Heart right ventricle (tissue), 16 donors: ENCODE data around the gene COL26A1. TPM values are rescaled to one million over a fixed set of nuclear protein-coding genes. Genes with fewer than 3 reads are reported as not detected.

Experiments
- ATAC-seq, 8 donors: fragments of 200-7000 bp; cut with Tn5 transposase; one replicate each; pipeline ENCODE4 v1.9.1; 2020; ENCODE audit warnings: mild to moderate bottlenecking in 8 of 8, moderate library complexity in 8 of 8, moderate number of reproducible peaks in 1 of 8
- DNase-seq, 2 donors: peaks; one replicate each; pipeline ENCODE4 v3.0.0-alpha.2; 2020
- H3K27ac ChIP-seq, 10 donors: fragments of 200-600 bp; sonication (generic) in 2 of 10; one replicate each; pipeline versions ENCODE4 v1.5.0 to v1.8.0; 2020 to 2022; ENCODE audit warnings: mild to moderate bottlenecking in 3 of 10
- H3K27me3 ChIP-seq, 7 donors: fragments of 200-600 bp; one replicate each; pipeline ENCODE4 v1.8.0; 2021 to 2022; ENCODE audit warnings: mild to moderate bottlenecking in 2 of 7
- H3K36me3 ChIP-seq, 9 donors: fragments of 200-600 bp; sonication (generic) in 1 of 9; one replicate each; pipeline versions ENCODE4 v1.5.0 to v1.8.0; 2020 to 2022; ENCODE audit warnings: mild to moderate bottlenecking in 2 of 9
- H3K4me1 ChIP-seq, 9 donors: fragments of 200-600 bp; sonication (generic) in 1 of 9; one replicate each; pipeline versions ENCODE4 v1.5.0 to v1.8.0; 2020 to 2022; ENCODE audit warnings: mild to moderate bottlenecking in 4 of 9
- H3K4me3 ChIP-seq, 10 donors: fragments of 200-600 bp; sonication (generic) in 2 of 10; one replicate each; pipeline versions ENCODE4 v1.5.0 to v1.8.0; 2020 to 2022; ENCODE audit warnings: mild to moderate bottlenecking in 7 of 10, moderate library complexity in 2 of 10
- H3K9me3 ChIP-seq, 11 donors: fragments of 200-600 bp in 10 of 11; sonication (generic) in 2 of 11; one replicate each; pipeline versions ENCODE4 v1.5.0 to v1.8.0; 2013 to 2022; ENCODE audit warnings: mild to moderate bottlenecking in 2 of 11, control low read depth in 1 of 11, moderate library complexity in 1 of 11
- WGBS, 2 donors: extraction: QIAGEN DNeasy Blood & Tissue Kit; methylation state at CpG; one replicate each; pipeline ENCODE4 v1.1.7; 2013; ENCODE audit warnings: inconsistent platforms in 1 of 2; 5-methylcytosine and 5-hydroxymethylcytosine counted together
- intact Hi-C, 10 donors: fragments of 100-400 bp; cut with DNase I; formaldehyde crosslinking; loops; one replicate each; pipeline versions ENCODE4 v1.11.1 to v1.14.2; 2022
- polyA plus RNA-seq, 2 donors: library from polyadenylated mRNA; stranded (reverse); fragments of 200-250 nt; gene quantifications; one replicate each; pipeline ENCODE4 v1.2.3, GENCODE V29; 2013
- total RNA-seq, 10 donors: library from RNA; stranded (reverse); fragmentation: NEBNext Ultra II Directional in 3 of 10; extraction: Animal tissue kit (Norgen Biotek cat#: 25700) in 3 of 10; gene quantifications; one replicate each; pipeline versions ENCODE4 v1.2.1 to v1.2.4, GENCODE V29; 2021 to 2023
- TF ChIP-seq, protein P1 (sequence below), 9 donors: fragments of 200-600 bp; sonication (generic) in 2 of 9; IDR thresholded peaks; one replicate each; pipeline versions ENCODE4 v1.5.0 to v1.8.0; 2021 to 2022; ENCODE audit warnings: antibody characterized with exemption in 9 of 9, mild to moderate bottlenecking in 5 of 9, moderate library complexity in 1 of 9
- donor health status: Arrhythmogenic right ventricular cardiomyopathy.
- donor health status: ischemic (EF 13 %, LVEDD 7.1; RV severe dilation, severe dysfunction).
- donor health status: healthy with polysubstance abuse.
- donor health status: DM: no; HTN: yes; CAD: no.
- donor health status: DM: no; HTN: no; CAD: no.
- donor health status: ischemic (EF 25% LVEDD 6.9; RV normal size, moderate dysfunction).
- donor health status: ischemic (EF 25% LVEDD 5.7; RV mildly dilated, moderate dysfunction).
- donor health status: healthy.
- donor health status: DM: yes; HTN: yes; CAD: no.
- donor health status: Ischemic cardiomyopathy.
- donor health status: ischemic (EF 35%, LVEDD 5.7; RV mildly dilated, moderate dysfunction).
- donor health status: nonischemic (EF 11% LVEDD 7.7; RV severe dilation, severe dysfunction).
- donor health status: DM: yes; HTN: yes; CAD: no.
- donor health status: PGD.
- donor health status: ischemic (EF 29% LVEDD 5.4; RV normal size, mild dysfunction).
- donor health status: nonischemic (EF 23%, LVEDD 6.1; RV moderate dilation, normal function).

COL26A1 gene
- total and polyA plus RNA-seq, 12 donors = 0.07 to 0.50 TPM; not detected in 10

DNA sequence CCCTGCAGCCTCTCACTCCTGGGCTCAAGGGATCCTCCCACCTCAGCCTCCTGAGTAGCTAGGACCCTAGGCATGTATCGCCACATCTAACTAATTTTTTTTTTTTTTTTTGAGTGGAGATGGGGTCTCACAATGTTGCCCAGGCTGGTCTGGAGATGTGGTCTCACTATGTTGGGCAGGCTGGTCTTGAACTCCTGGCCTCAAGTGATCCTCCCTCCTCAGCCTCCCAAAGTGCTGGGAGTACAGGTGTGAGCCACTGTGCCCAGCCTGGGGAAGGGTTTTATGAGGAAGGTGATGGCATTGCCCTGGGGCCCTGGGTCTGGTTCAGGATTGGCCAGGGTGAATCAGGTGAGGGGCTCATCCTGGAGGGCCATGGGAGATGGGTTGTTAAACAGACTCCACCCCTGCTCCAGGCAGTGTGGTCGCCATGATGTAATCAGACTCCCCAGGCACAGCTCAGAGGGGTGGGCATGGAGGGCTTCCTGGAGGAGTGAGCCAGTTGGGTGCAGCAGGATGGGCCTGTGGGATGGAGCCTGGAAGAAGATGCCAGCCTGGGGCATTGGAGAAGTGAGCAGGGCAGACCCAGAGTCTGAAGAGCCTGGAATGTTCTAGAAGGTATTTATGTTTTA lies 183.7 kb downstream of the COL26A1 start:
- Histone ChIP-seq H3K27ac (no peak overlapping the region), H3K4me1 (peaks cover 0 to 5% (median 0%) of the 10 kb centered on the region in 9 donors), H3K9me3 (no peaks in the 10 kb centered on the region), H3K36me3 (no peaks in the 10 kb centered on the region), H3K27me3 (peaks cover 0 to 22% (median 0%) of the 10 kb centered on the region in 7 donors), H3K4me3 (no peak overlapping the region)
- ATAC-seq = no peak
- 94 to 97% methylated on average over 2 of the region's 2 CpGs for WGBS, 2 donors
- intact Hi-C loops = loop anchor here in 1 of 10 donors (10.0 kb wide), 1 partner anchor 848 kb away; the partner anchor contains the start of gene PRKRIP1
- TF ChIP-seq, protein P1, sequence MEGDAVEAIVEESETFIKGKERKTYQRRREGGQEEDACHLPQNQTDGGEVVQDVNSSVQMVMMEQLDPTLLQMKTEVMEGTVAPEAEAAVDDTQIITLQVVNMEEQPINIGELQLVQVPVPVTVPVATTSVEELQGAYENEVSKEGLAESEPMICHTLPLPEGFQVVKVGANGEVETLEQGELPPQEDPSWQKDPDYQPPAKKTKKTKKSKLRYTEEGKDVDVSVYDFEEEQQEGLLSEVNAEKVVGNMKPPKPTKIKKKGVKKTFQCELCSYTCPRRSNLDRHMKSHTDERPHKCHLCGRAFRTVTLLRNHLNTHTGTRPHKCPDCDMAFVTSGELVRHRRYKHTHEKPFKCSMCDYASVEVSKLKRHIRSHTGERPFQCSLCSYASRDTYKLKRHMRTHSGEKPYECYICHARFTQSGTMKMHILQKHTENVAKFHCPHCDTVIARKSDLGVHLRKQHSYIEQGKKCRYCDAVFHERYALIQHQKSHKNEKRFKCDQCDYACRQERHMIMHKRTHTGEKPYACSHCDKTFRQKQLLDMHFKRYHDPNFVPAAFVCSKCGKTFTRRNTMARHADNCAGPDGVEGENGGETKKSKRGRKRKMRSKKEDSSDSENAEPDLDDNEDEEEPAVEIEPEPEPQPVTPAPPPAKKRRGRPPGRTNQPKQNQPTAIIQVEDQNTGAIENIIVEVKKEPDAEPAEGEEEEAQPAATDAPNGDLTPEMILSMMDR (IDR thresholded peaks at IDR 0.05) = no peak
- DNase-seq = no peak

- ATAC-seq = no peak
- Histone ChIP-seq H3K4me1 (peaks cover 0 to 5% (median 0%) of the 10 kb centered on the region in 9 donors), H3K27ac (no peak overlapping the region), H3K27me3 (peaks cover 0 to 17% (median 0%) of the 10 kb centered on the region in 7 donors), H3K9me3 (no peaks in the 10 kb centered on the region), H3K4me3 (no peak overlapping the region), H3K36me3 (no peaks in the 10 kb centered on the region)
- TF ChIP-seq, protein P1 (IDR thresholded peaks at IDR 0.05) = no peak
- WGBS, 2 donors = 69 to 73% methylated on average over 17 of the region's 17 CpGs
- intact Hi-C loops = loop anchor here in 1 of 10 donors (10.0 kb wide), 1 partner anchor 848 kb away; the partner anchor contains the start of gene PRKRIP1
- DNase-seq = no peak
Observed at GRCh38 chr7:101547022-101547915, 184.6 kb downstream of the COL26A1 start.

- no peak overlapping the region for H3K4me3 ChIP-seq
- no peaks in the 10 kb centered on the region for H3K36me3 ChIP-seq
- ATAC-seq (no peak), DNase-seq (no peak)
- no peaks in the 10 kb centered on the region for H3K9me3 ChIP-seq
- 83 to 85% methylated on average over 14 of the region's 14 CpGs for WGBS, 2 donors
- TF ChIP-seq, protein P1 (IDR thresholded peaks at IDR 0.05) = no peak
- intact Hi-C loops = loop anchor here in 1 of 10 donors (10.0 kb wide), 1 partner anchor 847 kb away; the partner anchor contains the start of gene PRKRIP1
- H3K27ac ChIP-seq = no peak overlapping the region
- peaks cover 0 to under 1% (median 0%) of the 10 kb centered on the region in 9 donors for H3K4me1 ChIP-seq
- peaks cover 0 to 15% (median 0%) of the 10 kb centered on the region in 7 donors for H3K27me3 ChIP-seq
Observed at GRCh38 chr7:101547916-101548661, 185.4 kb downstream of the COL26A1 start.

- H3K9me3 ChIP-seq = no peaks in the 10 kb centered on the region
- 95 to 98% methylated on average over 5 of the region's 5 CpGs for WGBS, 2 donors
- DNase-seq = no peak
- no peak overlapping the region for H3K27ac ChIP-seq
- no peak overlapping the region for H3K4me3 ChIP-seq
- ATAC-seq = no peak
- intact Hi-C loops = loop anchor here in 2 of 10 donors (5.0 to 10.0 kb wide), 2 partner anchors 718 to 845 kb away; partner anchors contain the start of gene PRKRIP1 (in 1 of the 2)
- H3K36me3 ChIP-seq = no peaks in the 10 kb centered on the region
- peaks cover 0 to 17% (median 0%) of the 10 kb centered on the region in 7 donors for H3K27me3 ChIP-seq
- H3K4me1 ChIP-seq = no peaks in the 10 kb centered on the region
- TF ChIP-seq, protein P1 (IDR thresholded peaks at IDR 0.05) = no peak
Observed at GRCh38 chr7:101549734-101550133, 187.1 kb downstream of the COL26A1 start.
